ENCODE data around the gene ASAP3.

The ASAP3 gene

GRCh38 chr1:23416964-23417363 is 67.0 kb downstream of the ASAP3 start:
- Histone ChIP-seq H3K36me3 (ENCODE audit: low read length) (no peaks in the 10 kb centered on the region), H3K79me2 (ENCODE audit: insufficient read depth, low read length) (no peaks in the 10 kb centered on the region), H3K4me3 (ENCODE audit: insufficient read depth, low read length, poor library complexity, severe bottlenecking) (no peak overlapping the region), H3K27ac (ENCODE audit: low read depth, low read length) (no peak overlapping the region), H3K27me3 (ENCODE audit: low read length) (no peaks in the 10 kb centered on the region), H2AFZ (ENCODE audit: low read depth, low read length, severe bottlenecking) (no peak overlapping the region), H3K9me3 (ENCODE audit: insufficient read depth, low read length) (no peaks in the 10 kb centered on the region), H3K9me2 (replicated peaks; ENCODE audit: insufficient read depth, low read length) (no peaks in the 10 kb centered on the region), H3K4me2 (ENCODE audit: low read depth, low read length, poor library complexity, severe bottlenecking) (no peak overlapping the region), H3F3A (ENCODE audit: insufficient read depth) (no peaks in the 10 kb centered on the region), H3K9ac (ENCODE audit: low read length) (no peak overlapping the region), H4K20me1 (ENCODE audit: low read depth, low read length) (no peaks in the 10 kb centered on the region)
- TF ChIP-seq EZH2phosphoT487 (conservative IDR thresholded peaks at IDR 0.05; ENCODE audit: low read length), result no peak
- TF ChIP-seq CTCF (IDR thresholded peaks at IDR 0.05; ENCODE audit: insufficient read depth, low read length, poor library complexity, severe bottlenecking), result no peak

- no peak overlapping the region for H3K4me2 ChIP-seq (ENCODE audit: low read depth, low read length, poor library complexity, severe bottlenecking)
Observed at GRCh38 chr1:23408797-23409290, 75.1 kb downstream of the ASAP3 start.

GRCh38 chr1:23407016-23407630 is 76.9 kb downstream of the ASAP3 start:
- Histone ChIP-seq H3K79me2 (ENCODE audit: insufficient read depth, low read length) (no peaks in the 10 kb centered on the region), H3K9ac (ENCODE audit: low read length) (no peak overlapping the region), H3K4me3 (ENCODE audit: insufficient read depth, low read length, poor library complexity, severe bottlenecking) (no peak overlapping the region), H3K36me3 (ENCODE audit: low read length) (no peaks in the 10 kb centered on the region), H3K4me2 (ENCODE audit: low read depth, low read length, poor library complexity, severe bottlenecking) (no peak overlapping the region), H3K27me3 (ENCODE audit: low read length) (no peaks in the 10 kb centered on the region), H4K20me1 (ENCODE audit: low read depth, low read length) (no peaks in the 10 kb centered on the region), H3K27ac (ENCODE audit: low read depth, low read length) (no peak overlapping the region), H3F3A (ENCODE audit: insufficient read depth) (no peaks in the 10 kb centered on the region), H2AFZ (ENCODE audit: low read depth, low read length, severe bottlenecking) (no peak overlapping the region), H3K9me3 (ENCODE audit: insufficient read depth, low read length) (no peaks in the 10 kb centered on the region), H3K9me2 (replicated peaks; ENCODE audit: insufficient read depth, low read length) (no peaks in the 10 kb centered on the region)
- TF ChIP-seq CTCF (IDR thresholded peaks at IDR 0.05; ENCODE audit: insufficient read depth, low read length, poor library complexity, severe bottlenecking), result no peak
- TF ChIP-seq EZH2phosphoT487 (conservative IDR thresholded peaks at IDR 0.05; ENCODE audit: low read length), result no peak

More at GRCh38 chr1:23408797-23409290, 75.1 kb downstream of the ASAP3 start:
- Histone ChIP-seq H3K79me2 (ENCODE audit: insufficient read depth, low read length) (no peaks in the 10 kb centered on the region), H3K36me3 (ENCODE audit: low read length) (no peaks in the 10 kb centered on the region), H4K20me1 (ENCODE audit: low read depth, low read length) (no peaks in the 10 kb centered on the region), H3K27me3 (ENCODE audit: low read length) (no peaks in the 10 kb centered on the region), H3K9me2 (replicated peaks; ENCODE audit: insufficient read depth, low read length) (no peaks in the 10 kb centered on the region), H3K4me3 (ENCODE audit: insufficient read depth, low read length, poor library complexity, severe bottlenecking) (no peak overlapping the region), H3F3A (ENCODE audit: insufficient read depth) (no peaks in the 10 kb centered on the region), H3K27ac (ENCODE audit: low read depth, low read length) (no peak overlapping the region), H2AFZ (ENCODE audit: low read depth, low read length, severe bottlenecking) (no peak overlapping the region), H3K9ac (ENCODE audit: low read length) (no peak overlapping the region), H3K9me3 (ENCODE audit: insufficient read depth, low read length) (no peaks in the 10 kb centered on the region)
- TF ChIP-seq CTCF (IDR thresholded peaks at IDR 0.05; ENCODE audit: insufficient read depth, low read length, poor library complexity, severe bottlenecking), result no peak
- TF ChIP-seq EZH2phosphoT487 (conservative IDR thresholded peaks at IDR 0.05; ENCODE audit: low read length), result no peak

All from SU-DHL-6 (cell line).